OCI-LY7 (cell line): ENCODE measurements around the gene SLC52A1.

Source experiments
- EZH2phosphoT487 ChIP-seq: fragments of 200-600 bp; sonication (generic); IDR thresholded peaks from 2 replicates; pipeline ENCODE4 v1.6.1; 2018; ENCODE audit warnings: low read depth, borderline replicate concordance, mild to moderate bottlenecking, mixed run types, antibody characterized with exemption, low read length, moderate library complexity, mixed read lengths
- TF ChIP-seq, protein P1 (sequence below): fragments of 200-600 bp; sonication (generic); conservative IDR thresholded peaks from 2 replicates; pipeline ENCODE4 v1.5.1; 2014; ENCODE audit warnings: mild to moderate bottlenecking, antibody characterized with exemption, low read length, moderate library complexity, mixed read lengths

DNA sequence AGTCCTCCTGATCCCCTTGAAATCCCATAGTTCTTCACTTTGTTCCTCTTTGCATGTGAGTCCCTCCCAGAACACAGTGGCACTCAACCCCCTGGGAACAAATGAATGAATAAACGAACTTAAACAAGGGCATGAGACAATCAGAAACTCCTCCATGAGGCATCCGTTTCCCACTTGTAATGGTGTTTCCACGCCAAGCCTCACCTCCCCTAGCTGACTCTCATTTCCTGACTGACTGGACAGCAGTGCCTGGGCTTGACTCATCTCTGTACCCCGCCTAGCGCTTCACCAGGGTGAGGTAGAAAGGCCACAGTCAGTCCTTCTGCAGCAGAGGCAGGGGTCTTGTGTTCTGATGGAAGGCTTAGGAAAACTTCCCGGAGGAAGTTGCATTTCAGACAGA lies 23.3 kb downstream of the SLC52A1 start:
- TF ChIP-seq, protein P1, sequence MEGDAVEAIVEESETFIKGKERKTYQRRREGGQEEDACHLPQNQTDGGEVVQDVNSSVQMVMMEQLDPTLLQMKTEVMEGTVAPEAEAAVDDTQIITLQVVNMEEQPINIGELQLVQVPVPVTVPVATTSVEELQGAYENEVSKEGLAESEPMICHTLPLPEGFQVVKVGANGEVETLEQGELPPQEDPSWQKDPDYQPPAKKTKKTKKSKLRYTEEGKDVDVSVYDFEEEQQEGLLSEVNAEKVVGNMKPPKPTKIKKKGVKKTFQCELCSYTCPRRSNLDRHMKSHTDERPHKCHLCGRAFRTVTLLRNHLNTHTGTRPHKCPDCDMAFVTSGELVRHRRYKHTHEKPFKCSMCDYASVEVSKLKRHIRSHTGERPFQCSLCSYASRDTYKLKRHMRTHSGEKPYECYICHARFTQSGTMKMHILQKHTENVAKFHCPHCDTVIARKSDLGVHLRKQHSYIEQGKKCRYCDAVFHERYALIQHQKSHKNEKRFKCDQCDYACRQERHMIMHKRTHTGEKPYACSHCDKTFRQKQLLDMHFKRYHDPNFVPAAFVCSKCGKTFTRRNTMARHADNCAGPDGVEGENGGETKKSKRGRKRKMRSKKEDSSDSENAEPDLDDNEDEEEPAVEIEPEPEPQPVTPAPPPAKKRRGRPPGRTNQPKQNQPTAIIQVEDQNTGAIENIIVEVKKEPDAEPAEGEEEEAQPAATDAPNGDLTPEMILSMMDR, result no peak
- no peak for TF ChIP-seq EZH2phosphoT487
